ENCODE measurements around the gene CDC5L.

CDC5L gene

GRCh38 chr6:44475417-44475778 is 87.9 kb downstream of the CDC5L start:
- TF ChIP-seq CTCF (IDR thresholded peaks at IDR 0.05) = no peak

- TF ChIP-seq CTCF (IDR thresholded peaks at IDR 0.05) = peak; percentile 83
These were observed 88.4 kb downstream of the CDC5L start for GRCh38 chr6:44475779-44476434.

- TF ChIP-seq CTCF (IDR thresholded peaks at IDR 0.05) = no peak
These were observed 89.3 kb downstream of the CDC5L start for GRCh38 chr6:44476849-44477248.

- TF ChIP-seq CTCF (IDR thresholded peaks at IDR 0.05) = no peak
These were observed 89.9 kb downstream of the CDC5L start for GRCh38 chr6:44477293-44477894.

GRCh38 chr6:44478158-44478557 is 90.7 kb downstream of the CDC5L start:
- no peak for TF ChIP-seq CTCF (IDR thresholded peaks at IDR 0.05)

- no peak for TF ChIP-seq CTCF (IDR thresholded peaks at IDR 0.05)
These were observed 91.2 kb downstream of the CDC5L start for GRCh38 chr6:44478591-44479254.

- no peak for TF ChIP-seq CTCF (IDR thresholded peaks at IDR 0.05)
These were observed 92.6 kb downstream of the CDC5L start for GRCh38 chr6:44480097-44480541.
